OCI-LY1 (cell line): Measurements from ENCODE around the gene HNRNPA3.

Experiments used
- CTCF ChIP-seq: fragments of 200-600 bp; sonication (generic), shearing (Covaris generic); IDR thresholded peaks from 2 replicates; pipeline ENCODE4 v1.5.1; 2017; ENCODE audit warnings: mild to moderate bottlenecking, antibody characterized with exemption, low read length, moderate library complexity, mixed read lengths
- EZH2 ChIP-seq: fragments of 200-600 bp; sonication (generic), shearing (Covaris generic); IDR thresholded peaks from 2 replicates; pipeline ENCODE4 v1.8.0; 2017; ENCODE audit warnings: borderline replicate concordance, mixed run types, mild to moderate bottlenecking, antibody characterized with exemption, low read length, moderate library complexity, mixed read lengths

DNA sequence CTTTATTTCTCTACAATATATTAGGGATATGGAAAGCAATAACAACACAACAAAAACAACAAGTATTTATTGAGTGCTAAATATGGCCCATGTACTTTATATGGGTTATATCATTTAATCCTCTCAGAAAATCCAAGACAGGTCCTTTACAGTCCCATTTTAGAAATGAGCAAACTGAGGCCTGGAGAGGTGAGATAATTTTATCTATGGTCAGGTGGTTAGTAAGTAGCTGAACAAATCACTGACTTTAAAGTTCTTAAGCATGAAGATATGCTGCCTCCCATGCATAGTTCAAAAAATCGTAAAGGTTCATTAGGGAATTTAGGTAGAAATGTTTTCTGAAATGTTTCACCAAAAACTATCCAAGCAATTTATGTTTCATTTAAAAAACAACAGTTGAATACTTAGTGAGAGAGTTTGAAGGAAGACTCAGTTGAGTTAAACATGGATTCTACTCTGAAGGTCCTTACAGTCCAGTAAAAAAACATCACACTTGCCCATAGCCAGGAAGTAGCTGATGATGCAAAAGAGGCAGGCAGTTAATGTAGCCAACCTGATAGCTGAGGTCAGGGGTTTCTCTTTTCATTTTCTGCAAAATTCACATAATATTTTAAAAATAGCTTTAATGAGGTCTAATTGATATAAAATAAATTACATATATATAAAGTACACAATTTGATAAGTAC is 59.5 kb downstream of the HNRNPA3 start:
- TF ChIP-seq CTCF (no peak), EZH2 (no peak)
